Ishikawa (cell line): ENCODE data around the gene C10orf143.

Experiments
- CEBPB ChIP-seq: IDR thresholded peaks from 2 replicates; pipeline ENCODE4 v1.6.1; 2012
- CREB1 ChIP-seq: IDR thresholded peaks from 2 replicates; pipeline ENCODE4 v1.6.1; 2012; ENCODE audit warnings: low read depth
- EGR1 ChIP-seq: IDR thresholded peaks from 2 replicates; pipeline ENCODE4 v1.6.1; 2012
- EP300 ChIP-seq: IDR thresholded peaks from 2 replicates; pipeline ENCODE4 v1.6.1; 2012; ENCODE audit warnings: borderline replicate concordance
- FOXM1 ChIP-seq: IDR thresholded peaks from 2 replicates; pipeline ENCODE4 v1.6.1; 2012; ENCODE audit warnings: low read depth, borderline replicate concordance
- NFIC ChIP-seq: IDR thresholded peaks from 2 replicates; pipeline ENCODE4 v1.6.1; 2012
- RAD21 ChIP-seq: IDR thresholded peaks from 2 replicates; pipeline ENCODE4 v1.6.1; 2012; ENCODE audit warnings: low read depth
- TAF1 ChIP-seq: IDR thresholded peaks from 2 replicates; pipeline ENCODE4 v1.6.1; 2012; ENCODE audit warnings: low read depth, mild to moderate bottlenecking
- TCF12 ChIP-seq: IDR thresholded peaks from 2 replicates; pipeline ENCODE4 v1.6.1; 2012; ENCODE audit warnings: low read depth
- TEAD4 ChIP-seq: IDR thresholded peaks from 2 replicates; pipeline ENCODE4 v1.6.1; 2012
- YY1 ChIP-seq: IDR thresholded peaks from 2 replicates; pipeline ENCODE4 v1.6.1; 2012; ENCODE audit warnings: low read depth
- ZBTB7A ChIP-seq: IDR thresholded peaks from 2 replicates; pipeline ENCODE4 v1.6.1; 2012; ENCODE audit warnings: low read depth
- TF ChIP-seq, protein P1 (sequence below): IDR thresholded peaks from 2 replicates; pipeline ENCODE4 v1.6.1; 2012; ENCODE audit warnings: low read depth, mild to moderate bottlenecking
- TF ChIP-seq, protein P2 (sequence below): IDR thresholded peaks from 2 replicates; pipeline ENCODE4 v1.6.1; 2012
- TF ChIP-seq, protein P3 (sequence below): IDR thresholded peaks from 2 replicates; pipeline ENCODE4 v1.6.1; 2012

Gene C10orf143

DNA sequence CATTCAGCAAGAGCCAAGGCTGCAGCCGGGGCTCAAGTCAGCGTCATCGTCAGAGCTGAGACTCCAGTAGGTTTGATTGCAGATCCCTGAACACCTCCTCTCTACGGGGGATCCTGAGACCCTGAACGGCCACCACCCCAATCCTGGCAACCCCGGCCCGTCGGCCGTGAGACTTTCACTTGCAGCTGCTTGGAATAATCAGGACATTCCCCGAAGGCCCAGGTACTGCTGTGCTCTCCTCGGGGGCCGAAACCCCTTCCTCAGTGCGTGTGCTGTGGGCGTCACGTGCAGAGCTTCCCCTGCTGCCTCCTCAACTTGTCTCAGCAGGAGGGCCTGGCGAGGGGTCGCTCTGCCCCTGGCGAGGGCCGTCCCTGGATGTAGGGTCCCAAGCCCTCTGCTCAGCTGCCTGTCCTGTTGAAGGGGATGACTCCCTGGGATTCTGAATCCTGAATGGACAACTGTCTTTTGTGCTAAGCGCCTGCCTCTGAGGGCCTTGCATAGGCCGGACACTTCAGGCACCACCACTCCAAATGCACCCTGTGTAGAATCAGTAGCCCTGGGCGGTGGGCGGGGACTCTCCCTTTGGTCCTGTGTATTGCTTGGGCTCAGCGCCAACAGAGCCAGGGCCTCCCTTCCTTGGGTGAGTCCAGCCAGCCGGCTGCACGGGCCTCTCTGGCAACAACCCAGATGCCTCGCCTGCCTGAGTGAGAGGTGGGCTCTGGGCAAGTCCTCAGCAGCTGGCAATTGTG is 82.7 kb downstream of the C10orf143 start:
- no peak for TF ChIP-seq TAF1
- TF ChIP-seq TCF12, result no peak
- no peak for TF ChIP-seq FOXM1
- no peak for TF ChIP-seq ZBTB7A
- no peak for TF ChIP-seq EP300
- TF ChIP-seq CEBPB, result no peak
- TF ChIP-seq, protein P1, sequence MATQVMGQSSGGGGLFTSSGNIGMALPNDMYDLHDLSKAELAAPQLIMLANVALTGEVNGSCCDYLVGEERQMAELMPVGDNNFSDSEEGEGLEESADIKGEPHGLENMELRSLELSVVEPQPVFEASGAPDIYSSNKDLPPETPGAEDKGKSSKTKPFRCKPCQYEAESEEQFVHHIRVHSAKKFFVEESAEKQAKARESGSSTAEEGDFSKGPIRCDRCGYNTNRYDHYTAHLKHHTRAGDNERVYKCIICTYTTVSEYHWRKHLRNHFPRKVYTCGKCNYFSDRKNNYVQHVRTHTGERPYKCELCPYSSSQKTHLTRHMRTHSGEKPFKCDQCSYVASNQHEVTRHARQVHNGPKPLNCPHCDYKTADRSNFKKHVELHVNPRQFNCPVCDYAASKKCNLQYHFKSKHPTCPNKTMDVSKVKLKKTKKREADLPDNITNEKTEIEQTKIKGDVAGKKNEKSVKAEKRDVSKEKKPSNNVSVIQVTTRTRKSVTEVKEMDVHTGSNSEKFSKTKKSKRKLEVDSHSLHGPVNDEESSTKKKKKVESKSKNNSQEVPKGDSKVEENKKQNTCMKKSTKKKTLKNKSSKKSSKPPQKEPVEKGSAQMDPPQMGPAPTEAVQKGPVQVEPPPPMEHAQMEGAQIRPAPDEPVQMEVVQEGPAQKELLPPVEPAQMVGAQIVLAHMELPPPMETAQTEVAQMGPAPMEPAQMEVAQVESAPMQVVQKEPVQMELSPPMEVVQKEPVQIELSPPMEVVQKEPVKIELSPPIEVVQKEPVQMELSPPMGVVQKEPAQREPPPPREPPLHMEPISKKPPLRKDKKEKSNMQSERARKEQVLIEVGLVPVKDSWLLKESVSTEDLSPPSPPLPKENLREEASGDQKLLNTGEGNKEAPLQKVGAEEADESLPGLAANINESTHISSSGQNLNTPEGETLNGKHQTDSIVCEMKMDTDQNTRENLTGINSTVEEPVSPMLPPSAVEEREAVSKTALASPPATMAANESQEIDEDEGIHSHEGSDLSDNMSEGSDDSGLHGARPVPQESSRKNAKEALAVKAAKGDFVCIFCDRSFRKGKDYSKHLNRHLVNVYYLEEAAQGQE, result no peak
- TF ChIP-seq TEAD4, result no peak
- TF ChIP-seq NFIC, result no peak
- no peak for TF ChIP-seq EGR1
- TF ChIP-seq, protein P2, sequence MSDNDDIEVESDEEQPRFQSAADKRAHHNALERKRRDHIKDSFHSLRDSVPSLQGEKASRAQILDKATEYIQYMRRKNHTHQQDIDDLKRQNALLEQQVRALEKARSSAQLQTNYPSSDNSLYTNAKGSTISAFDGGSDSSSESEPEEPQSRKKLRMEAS, result no peak
- TF ChIP-seq YY1, result no peak
- TF ChIP-seq CREB1, result no peak
- TF ChIP-seq RAD21, result no peak
- TF ChIP-seq, protein P3, sequence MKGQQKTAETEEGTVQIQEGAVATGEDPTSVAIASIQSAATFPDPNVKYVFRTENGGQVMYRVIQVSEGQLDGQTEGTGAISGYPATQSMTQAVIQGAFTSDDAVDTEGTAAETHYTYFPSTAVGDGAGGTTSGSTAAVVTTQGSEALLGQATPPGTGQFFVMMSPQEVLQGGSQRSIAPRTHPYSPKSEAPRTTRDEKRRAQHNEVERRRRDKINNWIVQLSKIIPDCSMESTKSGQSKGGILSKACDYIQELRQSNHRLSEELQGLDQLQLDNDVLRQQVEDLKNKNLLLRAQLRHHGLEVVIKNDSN, result no peak

- no peak for TF ChIP-seq CREB1
- TF ChIP-seq YY1, result no peak
- no peak for TF ChIP-seq RAD21
- no peak for TF ChIP-seq FOXM1
- TF ChIP-seq TEAD4, result no peak
- TF ChIP-seq CEBPB, result no peak
- TF ChIP-seq, protein P2, result no peak
- no peak for TF ChIP-seq EP300
- TF ChIP-seq ZBTB7A, result no peak
- no peak for TF ChIP-seq EGR1
- no peak for TF ChIP-seq TCF12
- TF ChIP-seq, protein P1, result no peak
- no peak for TF ChIP-seq NFIC
- TF ChIP-seq, protein P3, result no peak
- no peak for TF ChIP-seq TAF1
Measured at GRCh38 chr10:130026670-130027456, 83.8 kb downstream of the C10orf143 start.

DNA sequence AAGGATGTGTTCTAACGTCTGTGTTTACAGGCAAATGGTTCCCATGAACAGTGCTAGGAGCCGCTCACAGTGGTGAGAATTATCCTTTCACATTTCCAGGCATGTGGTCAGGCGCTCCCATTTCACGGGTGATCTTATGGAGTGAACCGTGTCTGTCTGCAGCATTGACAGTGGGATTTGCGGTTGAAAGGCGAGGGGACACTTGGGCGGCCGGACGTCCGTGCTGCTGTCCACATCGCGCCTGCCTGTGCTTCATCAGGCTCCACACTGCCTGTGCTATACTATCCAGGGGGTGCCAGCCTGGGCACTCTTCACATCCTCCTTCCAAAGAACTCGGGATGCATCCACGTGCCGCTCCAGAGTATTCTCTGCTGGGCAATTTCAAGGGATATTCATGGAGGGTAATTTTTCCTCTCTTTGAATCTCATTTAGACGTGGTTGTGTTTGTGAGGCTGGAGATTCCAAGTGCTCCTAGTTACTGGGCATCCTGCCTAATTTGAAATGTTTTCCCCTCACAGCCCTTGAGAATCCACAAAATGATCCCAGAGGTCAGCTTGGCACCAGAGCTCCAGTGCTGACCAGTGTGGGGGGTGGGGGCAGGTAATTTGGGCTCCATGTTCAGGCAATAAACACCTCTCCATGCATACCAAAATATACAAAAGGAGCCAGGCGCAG is 84.7 kb downstream of the C10orf143 start:
- TF ChIP-seq, protein P3, result no peak
- no peak for TF ChIP-seq EGR1
- no peak for TF ChIP-seq ZBTB7A
- no peak for TF ChIP-seq TAF1
- no peak for TF ChIP-seq TEAD4
- no peak for TF ChIP-seq EP300
- TF ChIP-seq RAD21, result no peak
- no peak for TF ChIP-seq NFIC
- no peak for TF ChIP-seq TCF12
- TF ChIP-seq, protein P2, result no peak
- no peak for TF ChIP-seq FOXM1
- no peak for TF ChIP-seq CEBPB
- TF ChIP-seq, protein P1, result no peak
- no peak for TF ChIP-seq YY1
- no peak for TF ChIP-seq CREB1
